Umbilical cord (tissue), 2 donors: Measurements from ENCODE around the gene PTK6. TPM values are rescaled to one million over a fixed set of nuclear protein-coding genes. Genes with fewer than 3 reads are reported as not detected.
"Not testable (repeated sequence)": the region's sequence is repeated elsewhere in the genome, so short reads cannot be mapped to it uniquely, and the experiment has no call there.

Experiments used
- DNase-seq: peaks from one replicate; pipeline ENCODE4 v3.0.0-alpha.2; 2015; ENCODE audit warnings: low spot score
- total RNA-seq: library from RNA; depleted of rRNA; stranded (reverse); fragments of >200 nt; gene quantifications from one replicate; pipeline ENCODE4 v1.2.3, GENCODE V29; 2014; ENCODE audit warnings: low replicate concordance; ENCODE audit not compliant: insufficient read depth

Gene PTK6
- total RNA-seq, 1 donor from 2014 or later: 1.2 TPM

GRCh38 chr20:63529861-63530787, 7.1 kb downstream of the PTK6 start:
- no peak for DNase-seq

- DNase-seq: no peak
Measured at GRCh38 chr20:63529180-63529860, 7.9 kb downstream of the PTK6 start.

DNA sequence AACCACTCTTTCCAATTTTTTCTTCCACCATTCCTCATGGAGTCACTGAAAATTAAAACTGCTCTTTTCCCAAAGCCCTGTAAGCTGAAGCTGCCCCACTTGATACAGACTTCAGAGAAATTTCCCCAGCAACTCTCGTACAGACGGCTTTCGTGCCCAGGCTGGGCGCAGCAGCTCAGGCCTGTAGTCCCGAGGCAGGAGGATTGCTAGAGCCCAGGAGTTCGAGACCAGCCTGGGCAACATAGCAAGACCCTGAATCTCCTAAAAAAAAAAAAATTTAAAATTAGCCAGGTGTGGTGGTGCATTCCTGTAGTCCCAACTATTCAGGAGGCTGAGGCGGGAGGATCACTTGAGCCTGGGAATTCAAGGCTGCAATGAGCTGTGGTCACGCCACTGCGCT, 10.0 kb downstream of the PTK6 start:
- DNase-seq: no peak

GRCh38 chr20:63525971-63526370, 11.2 kb downstream of the PTK6 start:
- no peak for DNase-seq

DNA sequence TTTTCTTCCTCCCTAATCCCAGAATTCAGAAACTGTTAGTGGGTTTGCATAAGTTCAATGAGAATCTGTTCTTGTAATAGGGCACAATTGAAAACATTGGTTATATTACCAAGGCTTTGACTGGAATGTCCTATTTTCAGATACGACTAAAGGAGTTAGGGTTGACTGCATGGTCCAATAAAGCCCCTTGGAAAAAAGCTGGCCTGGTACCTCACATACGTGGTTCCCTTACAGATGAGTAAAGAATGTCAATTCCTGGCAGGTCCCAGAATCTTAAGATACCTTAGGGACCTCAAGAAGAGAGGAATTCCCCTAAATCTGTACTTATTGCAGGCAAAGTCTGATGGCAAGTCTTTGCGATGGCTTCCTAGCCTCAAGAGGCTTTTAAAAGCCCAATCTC, 12.0 kb downstream of the PTK6 start:
- DNase-seq: no peak

GRCh38 chr20:63522981-63523611, 14.1 kb downstream of the PTK6 start:
- DNase-seq: no peak

DNA sequence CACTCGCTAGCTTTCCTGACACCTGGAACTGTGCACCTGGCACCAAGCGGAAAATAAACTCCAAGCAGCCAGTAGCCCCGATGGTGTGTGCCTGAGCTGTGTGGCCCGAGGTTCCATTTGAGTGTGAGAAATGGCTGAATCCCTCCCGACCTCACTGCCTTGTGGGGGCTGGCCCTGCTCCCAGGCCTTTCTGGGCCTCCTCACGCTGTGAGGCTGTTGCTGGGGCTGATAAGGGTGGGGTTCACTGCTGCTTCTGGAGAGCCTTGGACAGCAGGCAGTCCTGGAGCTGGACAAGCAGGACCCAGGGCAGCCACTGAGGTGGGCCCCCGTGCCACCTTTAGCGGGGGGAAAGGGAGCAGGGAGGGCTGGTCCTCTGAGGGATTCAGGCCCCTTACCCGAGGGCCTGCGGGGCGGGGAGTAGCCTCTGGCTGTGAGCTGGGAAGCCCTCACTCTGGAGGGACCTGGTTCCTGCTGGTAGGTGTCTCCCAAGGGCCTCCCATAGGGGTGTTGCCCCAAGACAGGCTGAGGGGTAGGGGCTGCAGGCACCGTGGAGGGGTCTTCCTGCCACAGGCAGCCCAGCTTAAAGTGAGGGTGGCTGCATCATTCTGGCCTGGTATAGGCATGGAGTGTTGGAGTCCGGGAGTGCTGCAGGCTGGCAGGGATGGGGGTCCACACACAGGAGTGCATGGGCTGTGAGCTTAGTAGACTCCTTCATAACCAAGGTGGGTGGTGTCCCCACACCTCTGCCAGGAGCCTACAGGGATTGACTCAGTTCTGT, 14.9 kb downstream of the PTK6 start:
- DNase-seq: no peak

DNA sequence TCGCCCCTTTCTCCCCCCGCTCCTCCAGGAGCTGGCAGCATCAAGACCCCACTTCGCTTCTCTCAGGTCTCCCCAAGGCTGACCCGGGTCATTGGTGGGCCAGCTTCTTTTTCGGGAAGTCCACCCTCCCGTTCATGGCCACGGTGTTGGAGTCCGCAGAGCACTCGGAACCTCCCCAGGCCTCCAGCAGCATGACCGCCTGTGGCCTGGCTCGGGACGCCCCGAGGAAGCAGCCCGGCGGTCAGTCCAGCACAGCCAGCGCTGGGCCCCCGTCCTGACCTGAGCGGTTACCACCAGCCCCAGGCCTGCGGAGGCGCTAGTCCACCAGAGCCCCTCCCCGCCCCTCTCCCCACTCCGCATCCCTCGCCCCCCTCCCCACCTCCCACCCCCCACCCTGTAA, 15.6 kb downstream of the PTK6 start:
- no peak for DNase-seq

DNA sequence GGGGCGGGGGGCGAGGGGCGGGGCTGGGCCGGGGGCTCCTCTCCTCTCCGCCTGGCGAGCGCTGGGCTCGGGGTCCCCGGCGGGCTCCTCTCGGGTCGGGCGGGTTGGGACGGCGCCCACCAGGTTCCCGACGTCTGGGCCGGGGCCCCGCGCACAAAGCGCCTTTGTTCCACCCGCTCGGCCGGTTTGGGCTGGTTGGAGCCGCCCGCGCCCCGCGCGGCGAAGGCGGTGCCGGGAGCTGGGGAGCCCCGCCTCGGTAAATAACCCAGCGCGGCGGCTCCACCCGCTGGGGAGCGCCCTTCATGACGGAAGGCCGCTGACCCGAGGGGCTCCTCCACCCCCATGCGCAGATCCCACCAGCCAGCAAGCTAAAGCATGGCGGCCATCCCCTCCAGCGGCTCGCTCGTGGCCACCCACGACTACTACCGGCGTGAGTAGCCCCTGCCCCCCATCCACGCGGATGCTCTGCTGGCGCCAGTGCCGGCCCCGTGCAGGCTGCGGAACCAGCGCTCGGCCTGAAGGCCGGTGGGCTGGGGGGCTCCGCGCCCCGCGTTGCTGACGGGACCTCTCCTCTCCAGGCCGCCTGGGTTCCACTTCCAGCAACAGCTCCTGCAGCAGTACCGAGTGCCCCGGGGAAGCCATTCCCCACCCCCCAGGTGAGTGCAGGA, 16.1 kb downstream of the PTK6 start:
- peak; percentile 84 for DNase-seq

- DNase-seq: peak; percentile 89
Measured at GRCh38 chr20:63520504-63520933, 16.7 kb downstream of the PTK6 start, which contains the start of gene PPDPF. PPDPF (plus strand) TSS chr20:63520765; CDS start chr20:63521309, 544 bp downstream.

DNA sequence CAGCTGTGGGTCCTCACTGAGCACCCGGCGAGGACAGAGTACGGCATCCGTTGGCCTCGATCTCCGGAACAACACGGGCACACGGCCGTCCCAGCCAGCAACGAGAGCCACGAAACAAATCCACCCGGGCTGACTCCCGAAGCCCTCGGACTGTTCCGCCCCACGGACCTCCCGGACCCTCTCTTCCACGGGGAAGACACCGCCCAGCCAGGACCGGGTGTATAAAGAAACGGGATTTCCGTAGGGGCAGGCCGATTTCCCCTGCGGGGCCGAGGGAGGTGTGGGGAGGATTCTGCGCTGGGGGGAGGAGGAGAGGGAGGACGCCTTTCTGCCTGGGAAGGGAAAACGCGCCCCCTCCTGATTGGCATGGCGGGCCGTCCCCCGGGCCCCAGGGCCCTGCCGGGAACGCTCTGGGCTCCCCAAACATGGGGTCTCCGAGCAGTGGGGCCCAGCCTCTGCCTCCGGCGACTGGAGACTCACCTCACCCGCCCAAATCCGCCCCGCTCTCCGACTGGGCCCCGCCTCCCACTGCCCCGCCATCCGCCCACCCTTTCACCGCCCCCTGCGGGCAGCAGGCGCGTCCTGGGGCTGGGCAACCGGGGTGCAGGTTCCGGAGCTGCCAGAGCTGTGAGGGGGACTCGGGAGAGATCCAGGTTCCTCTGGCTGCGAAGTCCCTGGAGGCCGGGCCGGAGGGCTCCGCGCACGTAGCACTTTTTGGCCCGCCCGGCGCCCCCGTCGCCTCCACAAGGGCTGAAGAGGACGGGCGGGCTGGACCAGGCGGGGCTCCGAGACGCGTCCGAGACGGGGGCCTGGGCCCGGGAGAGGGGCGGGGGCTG, 17.3 kb downstream of the PTK6 start:
- DNase-seq: peak; percentile 72

GRCh38 chr20:63518946-63519667, 18.1 kb downstream of the PTK6 start:
- DNase-seq: no peak

DNA sequence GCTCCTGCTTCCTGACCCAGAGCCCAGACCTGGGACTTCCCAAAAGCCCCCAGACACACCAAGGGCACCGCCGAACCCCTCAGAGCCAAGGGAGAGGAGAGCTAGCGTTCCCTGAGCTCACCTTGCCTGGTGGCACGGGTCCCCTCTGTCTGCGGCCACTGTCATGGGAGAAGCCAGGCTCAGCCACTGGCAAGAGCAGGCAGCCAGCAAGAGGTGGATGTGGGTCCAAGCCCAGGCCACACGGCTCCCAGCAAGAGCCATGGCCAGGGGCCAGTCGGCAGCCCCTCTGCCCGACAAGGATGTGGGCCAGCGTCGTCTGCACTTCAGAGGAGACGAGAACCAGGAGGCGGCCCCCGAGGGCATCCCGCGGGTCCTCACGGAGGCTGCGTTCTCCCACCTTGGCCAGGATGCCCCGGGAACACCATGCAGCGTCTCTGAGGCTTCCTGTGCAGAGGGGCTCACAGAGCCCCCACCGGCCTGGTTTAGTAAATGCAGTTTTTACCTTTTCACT, 18.8 kb downstream of the PTK6 start:
- no peak for DNase-seq

- no peak for DNase-seq
Measured at GRCh38 chr20:63517376-63518309, 19.5 kb downstream of the PTK6 start.

DNA sequence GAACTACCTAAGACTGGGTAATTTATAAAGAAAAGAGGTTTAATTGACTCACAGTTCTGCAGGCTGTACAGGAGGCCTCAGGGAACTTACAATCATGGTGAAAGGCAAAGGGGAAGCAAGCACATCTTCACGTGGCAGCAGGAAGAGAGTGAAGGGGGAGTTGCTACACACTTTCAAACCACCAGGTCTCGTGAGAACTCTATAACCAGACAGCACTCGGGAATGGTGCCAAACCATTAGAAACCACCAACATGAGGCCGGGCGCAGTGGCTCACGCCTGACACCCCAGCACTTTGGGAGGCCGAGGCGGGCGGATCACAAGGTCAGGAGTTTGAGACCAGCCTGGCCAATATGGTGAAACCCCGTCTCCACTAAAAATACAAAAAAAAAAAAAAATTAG, 22.7 kb downstream of the PTK6 start:
- DNase-seq: not testable (repeated sequence)

GRCh38 chr20:63513207-63513606, 24.0 kb downstream of the PTK6 start:
- DNase-seq: no peak

DNA sequence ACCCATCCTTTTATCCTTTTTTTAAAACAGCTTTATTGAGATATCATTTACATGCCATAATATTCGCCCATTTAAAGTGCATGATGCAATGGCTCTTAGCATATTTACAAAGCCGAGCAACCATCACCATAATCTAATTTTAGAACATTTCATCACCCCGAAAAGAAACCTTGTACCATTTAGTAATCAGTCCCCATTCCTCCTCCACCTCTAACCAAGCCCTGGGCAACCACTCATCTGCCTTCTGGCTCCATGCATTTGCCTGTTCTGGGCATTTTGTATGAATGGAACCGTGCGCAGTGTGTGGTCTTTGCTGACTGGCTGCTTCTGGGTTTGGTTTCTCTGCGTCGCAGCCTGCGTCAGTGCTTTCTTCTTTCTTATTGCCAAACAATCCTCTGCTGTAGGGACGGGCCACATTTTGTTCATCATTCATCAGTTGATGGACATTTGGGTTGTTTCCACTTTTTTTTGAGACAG, 28.1 kb downstream of the PTK6 start:
- no peak for DNase-seq
